ENCODE data around the gene HDAC4.

DNA sequence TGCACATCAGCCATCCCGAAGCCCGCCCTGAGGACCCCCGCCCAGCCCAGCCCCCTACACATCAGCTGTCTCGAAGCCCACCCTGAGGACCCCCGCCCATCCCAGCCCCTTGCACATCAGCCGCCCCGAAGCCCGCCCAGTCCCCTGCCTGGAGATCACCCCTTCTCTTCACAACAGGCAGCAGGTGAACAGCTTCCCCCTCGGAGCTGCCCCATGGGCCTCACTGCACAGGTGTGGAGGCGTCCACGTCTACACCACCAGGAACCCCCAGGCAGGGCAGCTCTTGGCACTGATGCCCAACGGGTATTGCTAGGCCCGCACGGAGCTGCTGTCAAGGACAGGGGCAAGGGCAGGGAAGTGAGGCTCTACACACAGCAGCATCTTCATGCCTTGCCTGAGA lies 137.6 kb downstream of the HDAC4 start:
- TF ChIP-seq, protein P1, sequence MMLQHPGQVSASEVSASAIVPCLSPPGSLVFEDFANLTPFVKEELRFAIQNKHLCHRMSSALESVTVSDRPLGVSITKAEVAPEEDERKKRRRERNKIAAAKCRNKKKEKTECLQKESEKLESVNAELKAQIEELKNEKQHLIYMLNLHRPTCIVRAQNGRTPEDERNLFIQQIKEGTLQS (IDR thresholded peaks at IDR 0.05; ENCODE audit: insufficient read depth, low read depth, low read length), result no peak
- no peak for TF ChIP-seq SP4 (IDR thresholded peaks at IDR 0.05; ENCODE audit: low read length)
- TF ChIP-seq RFX5 (IDR thresholded peaks at IDR 0.05; ENCODE audit: borderline replicate concordance, low read depth, low read length), result no peak

Data from H1 (cell line).